H9 (cell line): Measurements from ENCODE around the gene NOS1AP. TPM values are rescaled to one million over a fixed set of nuclear protein-coding genes. Genes with fewer than 3 reads are reported as not detected.

Source experiments
- DNase-seq: peaks from one replicate; pipeline ENCODE4 v3.0.0-alpha.2; 2017
- H2AFZ ChIP-seq: one replicate; pipeline ENCODE4 v1.6.1; 2013; ENCODE audit warnings: mild to moderate bottlenecking, low read length, control low read depth, moderate library complexity
- H2AK5ac ChIP-seq: 2 replicates; pipeline ENCODE4 v1.6.1; 2013; ENCODE audit warnings: low read length, control low read depth, mixed read lengths; ENCODE audit not compliant: insufficient read length
- H2BK120ac ChIP-seq: one replicate; pipeline ENCODE4 v1.6.1; 2013; ENCODE audit warnings: low read depth, mild to moderate bottlenecking, low read length, control low read depth, inconsistent platforms; ENCODE audit not compliant: poor library complexity, severe bottlenecking
- H2BK12ac ChIP-seq: 2 replicates; pipeline ENCODE4 v1.6.1; 2013; ENCODE audit warnings: low read length, control low read depth, mixed read lengths, low read depth; ENCODE audit not compliant: insufficient read length
- H2BK15ac ChIP-seq: 2 replicates; pipeline ENCODE4 v1.6.1; 2013; ENCODE audit warnings: low read depth, low read length, control low read depth
- H2BK20ac ChIP-seq: one replicate; pipeline ENCODE4 v1.6.1; 2013; ENCODE audit warnings: low read depth, mild to moderate bottlenecking, low read length, control low read depth, inconsistent platforms; ENCODE audit not compliant: poor library complexity, severe bottlenecking
- H2BK5ac ChIP-seq: 2 replicates; pipeline ENCODE4 v1.6.1; 2013; ENCODE audit warnings: low read length, control low read depth, mixed read lengths; ENCODE audit not compliant: insufficient read length
- H3K14ac ChIP-seq: 2 replicates; pipeline ENCODE4 v1.6.1; 2013; ENCODE audit warnings: low read length, control low read depth; ENCODE audit not compliant: insufficient read depth
- H3K18ac ChIP-seq: 2 replicates; pipeline ENCODE4 v1.6.1; 2013; ENCODE audit warnings: low read depth, mild to moderate bottlenecking, mixed read lengths, low read length, control low read depth; ENCODE audit not compliant: insufficient read length
- H3K23ac ChIP-seq: 2 replicates; pipeline ENCODE4 v1.6.1; 2013; ENCODE audit warnings: low read length, control low read depth, mixed read lengths, low read depth; ENCODE audit not compliant: insufficient read length
- H3K23me2 ChIP-seq: 2 replicates; pipeline ENCODE4 v1.6.1; 2013; ENCODE audit warnings: low read depth, mild to moderate bottlenecking, mixed read lengths, low read length, control low read depth; ENCODE audit not compliant: insufficient read length, poor library complexity, severe bottlenecking
- H3K27ac ChIP-seq: 2 replicates; pipeline ENCODE4 v1.5.1; 2013; ENCODE audit warnings: low read length, control low read depth, mixed read lengths, low read depth; ENCODE audit not compliant: insufficient read length
- H3K27me3 ChIP-seq: 2 replicates; pipeline ENCODE4 v1.6.1; 2013; ENCODE audit warnings: low read length, control low read depth, inconsistent platforms; ENCODE audit not compliant: insufficient read depth
- H3K4ac ChIP-seq: 2 replicates; pipeline ENCODE4 v1.6.1; 2013; ENCODE audit warnings: low read depth, mild to moderate bottlenecking, control low read depth, inconsistent platforms, low read length, moderate library complexity
- H3K4me1 ChIP-seq: 2 replicates; pipeline ENCODE4 v1.6.1; 2013; ENCODE audit warnings: low read length, control low read depth, inconsistent platforms; ENCODE audit not compliant: insufficient read depth
- H3K4me2 ChIP-seq: 2 replicates; pipeline ENCODE4 v1.6.1; 2013; ENCODE audit warnings: low read length, control low read depth, mixed read lengths; ENCODE audit not compliant: insufficient read length, insufficient read depth
- H3K56ac ChIP-seq: 2 replicates; pipeline ENCODE4 v1.6.1; 2013; ENCODE audit warnings: low read depth, mild to moderate bottlenecking, mixed read lengths, low read length, control low read depth; ENCODE audit not compliant: insufficient read length
- H3K79me1 ChIP-seq: 2 replicates; pipeline ENCODE4 v1.6.1; 2013; ENCODE audit warnings: low read depth, mild to moderate bottlenecking, moderate library complexity, low read length, control low read depth, inconsistent platforms; ENCODE audit not compliant: insufficient read depth, poor library complexity, severe bottlenecking
- H3K79me2 ChIP-seq: 2 replicates; pipeline ENCODE4 v1.6.1; 2013; ENCODE audit warnings: low read length, control low read depth, inconsistent platforms; ENCODE audit not compliant: insufficient read depth
- H3K9ac ChIP-seq: 2 replicates; pipeline ENCODE4 v1.6.1; 2013; ENCODE audit warnings: low read length, control low read depth, mixed read lengths; ENCODE audit not compliant: insufficient read length; ENCODE audit errors: extremely low read depth
- H3K9me3 ChIP-seq: one replicate; pipeline ENCODE4 v1.6.1; 2013; ENCODE audit warnings: low read depth, low read length, inconsistent platforms; ENCODE audit not compliant: control insufficient read depth
- H3T11ph ChIP-seq: one replicate; pipeline ENCODE4 v1.6.1; 2013; ENCODE audit warnings: mild to moderate bottlenecking, low read length, control low read depth, inconsistent platforms
- H4K20me1 ChIP-seq: one replicate; pipeline ENCODE4 v1.6.1; 2013; ENCODE audit not compliant: control insufficient read depth, insufficient read length, insufficient read depth
- H4K5ac ChIP-seq: 2 replicates; pipeline ENCODE4 v1.6.1; 2013; ENCODE audit warnings: low read depth, mild to moderate bottlenecking, mixed read lengths, low read length, control low read depth; ENCODE audit not compliant: insufficient read length
- H4K8ac ChIP-seq: replicated peaks from 2 replicates; pipeline ENCODE4 v1.6.1; 2013; ENCODE audit warnings: low read length, control low read depth, mixed read lengths, low read depth; ENCODE audit not compliant: insufficient read length
- H4K91ac ChIP-seq: 2 replicates; pipeline ENCODE4 v1.6.1; 2013; ENCODE audit warnings: low read depth, mild to moderate bottlenecking, moderate library complexity, mixed read lengths, low read length, control low read depth; ENCODE audit not compliant: insufficient read length
- H3K27ac Mint-ChIP-seq, 3 experiments: 2 replicates in 2 of 3; 3 replicates in 1 of 3; pipeline ENCODE4 v1.8.0; 2020 to 2021; ENCODE audit warnings: mixed read lengths in 3 of 3, mild to moderate bottlenecking in 1 of 3, moderate library complexity in 1 of 3
- H3K27me3 Mint-ChIP-seq: 2 replicates; pipeline ENCODE4 v1.8.0; 2021; ENCODE audit warnings: low read depth, mild to moderate bottlenecking, moderate library complexity, mixed read lengths
- H3K36me3 Mint-ChIP-seq, 3 experiments: 2 replicates in 2 of 3; 3 replicates in 1 of 3; pipeline ENCODE4 v1.8.0; 2020 to 2021; ENCODE audit warnings: low read depth in 3 of 3, mixed read lengths in 3 of 3; ENCODE audit not compliant: insufficient read depth in 1 of 3
- H3K4me1 Mint-ChIP-seq, 2 experiments: 2 replicates each; pipeline ENCODE4 v1.8.0; 2020; ENCODE audit warnings: mixed read lengths in 2 of 2
- H3K4me3 Mint-ChIP-seq, 2 experiments: 2 replicates in 1 of 2; 3 replicates in 1 of 2; pipeline ENCODE4 v1.8.0; 2020 to 2021; ENCODE audit warnings: mild to moderate bottlenecking in 2 of 2, mixed read lengths in 2 of 2, moderate library complexity in 1 of 2
- H3K9me3 Mint-ChIP-seq, 2 experiments: 2 replicates in 1 of 2; 3 replicates in 1 of 2; pipeline ENCODE4 v1.8.0; 2020; ENCODE audit warnings: mild to moderate bottlenecking in 2 of 2, mixed read lengths in 2 of 2, moderate library complexity in 1 of 2
- WGBS: extraction: QIAGEN DNeasy Blood & Tissue Kit; methylation state at CpG from one replicate; pipeline ENCODE4 v1.1.7; 2013; ENCODE audit warnings: missing lambda C conversion rate, low lambda C conversion rate, mixed read lengths; ENCODE audit not compliant: insufficient read length; ENCODE audit errors: extremely low coverage; 5-methylcytosine and 5-hydroxymethylcytosine counted together
- total RNA-seq: library from RNA; stranded (reverse); gene quantifications from 2 replicates; pipeline ENCODE4 v1.2.1, GENCODE V29; 2021
- TF ChIP-seq, protein P1 (sequence below): fragments of 200-600 bp; sonication (generic); conservative IDR thresholded peaks from 3 replicates; pipeline ENCODE4 v1.8.0; 2021; ENCODE audit warnings: antibody characterized with exemption, mild to moderate bottlenecking

The NOS1AP gene
- total RNA-seq, 1 experiment from 2014 or later = 8.4 TPM

DNA sequence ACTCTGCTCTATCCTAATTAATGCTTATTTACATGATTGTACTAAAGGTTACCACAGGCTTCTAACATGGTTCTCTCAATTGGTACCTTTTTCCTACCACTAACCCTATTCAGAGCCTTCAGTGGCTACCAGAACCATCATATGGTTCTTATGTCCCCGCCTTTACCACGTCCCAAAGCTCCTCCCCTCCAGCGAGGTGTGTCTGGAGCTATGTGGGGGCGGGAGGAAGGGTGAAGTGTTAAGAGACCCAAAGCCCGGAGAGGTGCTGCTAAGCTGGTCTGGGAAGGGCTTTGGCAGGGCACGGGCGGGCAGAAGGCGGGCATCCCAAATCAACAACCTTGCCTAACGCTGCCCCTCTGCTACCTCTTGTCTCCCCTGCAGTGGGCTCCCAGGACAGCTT is 297.2 kb downstream of the NOS1AP start:
- H3K23me2 ChIP-seq = no peaks in the 10 kb centered on the region
- Mint-ChIP-seq H3K9me3 (no peaks in the 10 kb centered on the region), H3K27me3 (no peaks in the 10 kb centered on the region), H3K27ac (no peak overlapping the region), H3K36me3 (peaks cover 2 to 10% (median 3%) of the 10 kb centered on the region in 3 experiments; a peak in 4 of 7 replicates), H3K4me1 (peaks cover 0 to 7% of the 10 kb centered on the region in 2 experiments; a peak in 2 of 4 replicates), H3K4me3 (no peak overlapping the region)
- H4K8ac ChIP-seq = no peak overlapping the region
- TF ChIP-seq, protein P1, sequence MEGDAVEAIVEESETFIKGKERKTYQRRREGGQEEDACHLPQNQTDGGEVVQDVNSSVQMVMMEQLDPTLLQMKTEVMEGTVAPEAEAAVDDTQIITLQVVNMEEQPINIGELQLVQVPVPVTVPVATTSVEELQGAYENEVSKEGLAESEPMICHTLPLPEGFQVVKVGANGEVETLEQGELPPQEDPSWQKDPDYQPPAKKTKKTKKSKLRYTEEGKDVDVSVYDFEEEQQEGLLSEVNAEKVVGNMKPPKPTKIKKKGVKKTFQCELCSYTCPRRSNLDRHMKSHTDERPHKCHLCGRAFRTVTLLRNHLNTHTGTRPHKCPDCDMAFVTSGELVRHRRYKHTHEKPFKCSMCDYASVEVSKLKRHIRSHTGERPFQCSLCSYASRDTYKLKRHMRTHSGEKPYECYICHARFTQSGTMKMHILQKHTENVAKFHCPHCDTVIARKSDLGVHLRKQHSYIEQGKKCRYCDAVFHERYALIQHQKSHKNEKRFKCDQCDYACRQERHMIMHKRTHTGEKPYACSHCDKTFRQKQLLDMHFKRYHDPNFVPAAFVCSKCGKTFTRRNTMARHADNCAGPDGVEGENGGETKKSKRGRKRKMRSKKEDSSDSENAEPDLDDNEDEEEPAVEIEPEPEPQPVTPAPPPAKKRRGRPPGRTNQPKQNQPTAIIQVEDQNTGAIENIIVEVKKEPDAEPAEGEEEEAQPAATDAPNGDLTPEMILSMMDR = no peak
- no peak for DNase-seq
- H3K4me1 ChIP-seq = no peaks in the 10 kb centered on the region
- H3T11ph ChIP-seq = no peak overlapping the region
- H2AFZ ChIP-seq = no peak overlapping the region
- no peak overlapping the region for H3K4me2 ChIP-seq
- no peak overlapping the region for H3K56ac ChIP-seq
- H4K20me1 ChIP-seq = no peaks in the 10 kb centered on the region
- no peak overlapping the region for H3K14ac ChIP-seq
- H3K27me3 ChIP-seq = no peaks in the 10 kb centered on the region
- H4K5ac ChIP-seq = no peak overlapping the region
- H3K9me3 ChIP-seq = no peaks in the 10 kb centered on the region
- H3K27ac ChIP-seq = no peak overlapping the region
- no peak overlapping the region for H2BK120ac ChIP-seq
- H4K91ac ChIP-seq = no peak overlapping the region
- no CpG with 5 or more reads among the region's 9 CpGs for WGBS
- no peak overlapping the region for H2BK5ac ChIP-seq
- H2BK12ac ChIP-seq = no peak overlapping the region
- H2BK20ac ChIP-seq = no peak overlapping the region
- H3K4ac ChIP-seq = no peak overlapping the region
- H3K79me1 ChIP-seq = no peaks in the 10 kb centered on the region
- no peak overlapping the region for H3K9ac ChIP-seq
- no peak overlapping the region for H2BK15ac ChIP-seq
- no peak overlapping the region for H3K18ac ChIP-seq
- no peaks in the 10 kb centered on the region for H3K79me2 ChIP-seq
- no peak overlapping the region for H2AK5ac ChIP-seq
- H3K23ac ChIP-seq = no peak overlapping the region
